Liver (tissue), 9 donors: Measurements from ENCODE around the gene ATXN1. TPM values are rescaled to one million over a fixed set of nuclear protein-coding genes. Genes with fewer than 3 reads are reported as not detected.

Experiments
- DNase-seq: peaks from one replicate; pipeline ENCODE4 v3.0.0-alpha.2; 2017; ENCODE audit warnings: low spot score
- H3K27ac ChIP-seq, 2 donors: one replicate each; pipeline ENCODE4 v1.7.0; 2013; ENCODE audit warnings: inconsistent platforms in 2 of 2, low read length in 2 of 2, control low read depth in 1 of 2, low read depth in 1 of 2, mild to moderate bottlenecking in 1 of 2
- H3K27me3 ChIP-seq, 4 donors: one replicate each; pipeline versions ENCODE4 v1.6.1 to v1.7.0; 2013; ENCODE audit warnings: low read length in 3 of 4, inconsistent platforms in 1 of 4, mild to moderate bottlenecking in 1 of 4, moderate library complexity in 1 of 4; ENCODE audit not compliant: control insufficient read depth in 4 of 4, insufficient read depth in 4 of 4
- H3K36me3 ChIP-seq, 4 donors: one replicate each; pipeline versions ENCODE4 v1.6.1 to v1.7.0; 2013; ENCODE audit warnings: low read length in 3 of 4, mild to moderate bottlenecking in 3 of 4, low read depth in 1 of 4, moderate library complexity in 1 of 4; ENCODE audit not compliant: control insufficient read depth in 4 of 4, insufficient read depth in 3 of 4
- H3K4me1 ChIP-seq, 4 donors: one replicate each; pipeline versions ENCODE4 v1.6.1 to v1.7.0; 2013; ENCODE audit warnings: low read length in 3 of 4, mild to moderate bottlenecking in 3 of 4, moderate library complexity in 1 of 4; ENCODE audit not compliant: control insufficient read depth in 4 of 4, insufficient read depth in 4 of 4
- H3K4me3 ChIP-seq, 3 donors: one replicate each; pipeline versions ENCODE4 v1.6.1 to v1.7.0; 2013; ENCODE audit warnings: low read length in 3 of 3, control low read depth in 1 of 3, low read depth in 1 of 3, mild to moderate bottlenecking in 1 of 3
- H3K9ac ChIP-seq, 2 donors: one replicate each; pipeline ENCODE4 v1.7.0; 2013; ENCODE audit warnings: low read length in 2 of 2, mild to moderate bottlenecking in 2 of 2, moderate library complexity in 2 of 2, control low read depth in 1 of 2, low read depth in 1 of 2
- H3K9me3 ChIP-seq, 4 donors: one replicate each; pipeline versions ENCODE4 v1.6.1 to v1.7.0; 2013; ENCODE audit warnings: low read length in 3 of 4; ENCODE audit not compliant: control insufficient read depth in 4 of 4
- FOXA1 ChIP-seq: IDR thresholded peaks from 2 replicates; pipeline ENCODE4 v1.6.1; 2016; ENCODE audit warnings: antibody characterized with exemption
- FOXA2 ChIP-seq: IDR thresholded peaks from 2 replicates; pipeline ENCODE4 v1.6.1; 2016; ENCODE audit warnings: antibody characterized with exemption
- GABPA ChIP-seq, 2 donors: IDR thresholded peaks in 1 of 2; conservative IDR thresholded peaks in 1 of 2; 2 replicates each; pipeline ENCODE4 v1.6.1; 2016; ENCODE audit warnings: antibody characterized with exemption in 2 of 2, mild to moderate bottlenecking in 1 of 2, moderate library complexity in 1 of 2
- HNF4A ChIP-seq, 2 donors: conservative IDR thresholded peaks; 2 replicates each; pipeline ENCODE4 v1.6.1; 2016; ENCODE audit warnings: antibody characterized with exemption in 2 of 2, mild to moderate bottlenecking in 2 of 2
- HNF4G ChIP-seq: IDR thresholded peaks from 2 replicates; pipeline ENCODE4 v1.6.1; 2016; ENCODE audit warnings: antibody characterized with exemption
- JUND ChIP-seq, 2 donors: IDR thresholded peaks; 2 replicates each; pipeline ENCODE4 v1.6.1; 2016; ENCODE audit warnings: antibody characterized with exemption in 2 of 2
- NR2F2 ChIP-seq: IDR thresholded peaks from 2 replicates; pipeline ENCODE4 v1.6.1; 2016; ENCODE audit warnings: antibody characterized with exemption
- RAD21 ChIP-seq, 2 donors: IDR thresholded peaks; 2 replicates each; pipeline ENCODE4 v1.6.1; 2016; ENCODE audit warnings: antibody characterized with exemption in 2 of 2, mild to moderate bottlenecking in 2 of 2
- REST ChIP-seq: IDR thresholded peaks from 2 replicates; pipeline ENCODE4 v1.6.1; 2016; ENCODE audit warnings: antibody characterized with exemption, mild to moderate bottlenecking
- RXRA ChIP-seq, 2 donors: IDR thresholded peaks; 2 replicates each; pipeline ENCODE4 v1.6.1; 2017 to 2018; ENCODE audit warnings: antibody characterized with exemption in 2 of 2, mild to moderate bottlenecking in 1 of 2
- SP1 ChIP-seq: IDR thresholded peaks from 2 replicates; pipeline ENCODE4 v1.6.1; 2018; ENCODE audit warnings: antibody characterized with exemption, mild to moderate bottlenecking
- TAF1 ChIP-seq: conservative IDR thresholded peaks from 2 replicates; pipeline ENCODE4 v1.6.1; 2016; ENCODE audit warnings: antibody characterized with exemption, mild to moderate bottlenecking
- YY1 ChIP-seq: IDR thresholded peaks from 2 replicates; pipeline ENCODE4 v1.6.1; 2016; ENCODE audit warnings: antibody characterized with exemption, mild to moderate bottlenecking
- ZBTB33 ChIP-seq: IDR thresholded peaks from 2 replicates; pipeline ENCODE4 v1.6.1; 2016; ENCODE audit warnings: antibody characterized with exemption
- WGBS: extraction: QIAGEN DNeasy Blood & Tissue Kit; methylation state at CpG from one replicate; pipeline ENCODE4 v1.1.7; 2013; 5-methylcytosine and 5-hydroxymethylcytosine counted together
- polyA plus RNA-seq, 2 donors: library from polyadenylated mRNA; stranded (reverse) in 1 of 2; unstranded in 1 of 2; fragments of 200-250 nt in 1 of 2; fragments of >200 nt in 1 of 2; fragmentation: Nextera tagmentation in 1 of 2; extraction: Ambion mirVana in 1 of 2; gene quantifications; one replicate each; pipeline versions ENCODE4 v1.2.1 to v1.2.3, GENCODE V29; 2013 to 2015
- total RNA-seq, 2 donors: library from RNA; depleted of rRNA; stranded (reverse); fragments of >200 nt; gene quantifications; one replicate each; pipeline ENCODE4 v1.2.3, GENCODE V29; 2014
- TF ChIP-seq, protein P1 (sequence below): IDR thresholded peaks from 2 replicates; pipeline ENCODE4 v1.6.1; 2016; ENCODE audit warnings: antibody characterized with exemption
- TF ChIP-seq, protein P2 (sequence below): fragments of 150-350 bp; IDR thresholded peaks from 2 replicates; pipeline ENCODE4 v1.5.1; 2017; ENCODE audit warnings: improper control_type of control experiment, low read depth, low read length; ENCODE audit not compliant: missing input control
- TF ChIP-seq, protein P3 (sequence below): IDR thresholded peaks from 2 replicates; pipeline ENCODE4 v1.6.1; 2016; ENCODE audit warnings: antibody characterized with exemption
- donor health status: healthy.
- donor health status: healthy.
- donor health status: healthy.
- donor health status: healthy.
- donor health status: healthy.

The ATXN1 gene
- total and polyA plus RNA-seq, 4 donors, result 4.3 to 29.7 (median 8.2) TPM

- Histone ChIP-seq H3K4me1 (peaks cover 0 to 8% (median 2%) of the 10 kb centered on the region in 4 donors), H3K27me3 (no peaks in the 10 kb centered on the region), H3K9ac (no peak overlapping the region), H3K36me3 (peaks cover 0 to 15% (median 3%) of the 10 kb centered on the region in 4 donors), H3K9me3 (peaks cover 0 to 2% (median 0%) of the 10 kb centered on the region in 4 donors), H3K27ac (no peak overlapping the region), H3K4me3 (no peak overlapping the region)
- 97% methylated on average over 1 of the region's 1 CpG for WGBS
- DNase-seq, result no peak
- TF ChIP-seq FOXA2, result no peak
- TF ChIP-seq JUND (IDR thresholded peaks at IDR 0.05), result no peak
- TF ChIP-seq HNF4G, result no peak
- TF ChIP-seq FOXA1, result no peak
- TF ChIP-seq, protein P1, sequence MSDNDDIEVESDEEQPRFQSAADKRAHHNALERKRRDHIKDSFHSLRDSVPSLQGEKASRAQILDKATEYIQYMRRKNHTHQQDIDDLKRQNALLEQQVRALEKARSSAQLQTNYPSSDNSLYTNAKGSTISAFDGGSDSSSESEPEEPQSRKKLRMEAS, result no peak
- no peak for TF ChIP-seq SP1
- TF ChIP-seq GABPA (IDR thresholded peaks at IDR 0.05 in 1 of 2, conservative IDR thresholded peaks at IDR 0.05 in 1 of 2), result no peak
- no peak for TF ChIP-seq RXRA (IDR thresholded peaks at IDR 0.05)
Measured at GRCh38 chr6:16657768-16658167, 103.5 kb downstream of the ATXN1 start.

- H3K4me1 ChIP-seq, result peaks cover 0 to 8% (median 2%) of the 10 kb centered on the region in 4 donors
- TF ChIP-seq REST (no peak), FOXA2 (no peak), YY1 (no peak), FOXA1 (no peak), RAD21 (IDR thresholded peaks at IDR 0.05) (no peak), HNF4A (conservative IDR thresholded peaks at IDR 0.05) (no peak), NR2F2 (no peak), HNF4G (no peak), SP1 (no peak), TAF1 (no peak), ZBTB33 (no peak)
- TF ChIP-seq, protein P2, sequence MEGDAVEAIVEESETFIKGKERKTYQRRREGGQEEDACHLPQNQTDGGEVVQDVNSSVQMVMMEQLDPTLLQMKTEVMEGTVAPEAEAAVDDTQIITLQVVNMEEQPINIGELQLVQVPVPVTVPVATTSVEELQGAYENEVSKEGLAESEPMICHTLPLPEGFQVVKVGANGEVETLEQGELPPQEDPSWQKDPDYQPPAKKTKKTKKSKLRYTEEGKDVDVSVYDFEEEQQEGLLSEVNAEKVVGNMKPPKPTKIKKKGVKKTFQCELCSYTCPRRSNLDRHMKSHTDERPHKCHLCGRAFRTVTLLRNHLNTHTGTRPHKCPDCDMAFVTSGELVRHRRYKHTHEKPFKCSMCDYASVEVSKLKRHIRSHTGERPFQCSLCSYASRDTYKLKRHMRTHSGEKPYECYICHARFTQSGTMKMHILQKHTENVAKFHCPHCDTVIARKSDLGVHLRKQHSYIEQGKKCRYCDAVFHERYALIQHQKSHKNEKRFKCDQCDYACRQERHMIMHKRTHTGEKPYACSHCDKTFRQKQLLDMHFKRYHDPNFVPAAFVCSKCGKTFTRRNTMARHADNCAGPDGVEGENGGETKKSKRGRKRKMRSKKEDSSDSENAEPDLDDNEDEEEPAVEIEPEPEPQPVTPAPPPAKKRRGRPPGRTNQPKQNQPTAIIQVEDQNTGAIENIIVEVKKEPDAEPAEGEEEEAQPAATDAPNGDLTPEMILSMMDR, result no peak
- TF ChIP-seq, protein P1, result no peak
- TF ChIP-seq, protein P3, sequence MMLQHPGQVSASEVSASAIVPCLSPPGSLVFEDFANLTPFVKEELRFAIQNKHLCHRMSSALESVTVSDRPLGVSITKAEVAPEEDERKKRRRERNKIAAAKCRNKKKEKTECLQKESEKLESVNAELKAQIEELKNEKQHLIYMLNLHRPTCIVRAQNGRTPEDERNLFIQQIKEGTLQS, result no peak
- 94% methylated on average over 4 of the region's 4 CpGs for WGBS
Measured at GRCh38 chr6:16656451-16656850, 104.8 kb downstream of the ATXN1 start.

More at GRCh38 chr6:16656451-16656850, 104.8 kb downstream of the ATXN1 start:
- Histone ChIP-seq H3K9me3 (no peaks in the 10 kb centered on the region), H3K9ac (no peak overlapping the region), H3K27me3 (no peaks in the 10 kb centered on the region), H3K27ac (no peak overlapping the region), H3K36me3 (peaks cover 0 to 18% (median 4%) of the 10 kb centered on the region in 4 donors), H3K4me3 (no peak overlapping the region)
- no peak for DNase-seq
